Stimulated activated naive CD4-positive, alpha-beta T cell (primary cell): ENCODE data around the gene CNR2.
"Not testable (repeated sequence)": the region's sequence is repeated elsewhere in the genome, so short reads cannot be mapped to it uniquely, and the experiment has no call there.

ENCODE experiments used
- DNase-seq, 6 experiments: peaks; one replicate each; lab custom pipeline; 2025; lab: John Stamatoyannopoulos, UW

CNR2 gene

GRCh38 chr1:23916209-23917131 is 3.3 kb upstream of the CNR2 start:
- DNase-seq, result peak; percentile 25 to 68 (median 36)

- DNase-seq, result no peak
These were observed 2.3 kb upstream of the CNR2 start for GRCh38 chr1:23915466-23915865.

- DNase-seq, result no peak
These were observed 1.8 kb upstream of the CNR2 start for GRCh38 chr1:23914921-23915320.

- no peak for DNase-seq
These were observed 1.2 kb downstream of the CNR2 start for GRCh38 chr1:23911921-23912320.

- DNase-seq, result peak in 2 of 6 experiments; percentile 5 to 6
These were observed 2.5 kb downstream of the CNR2 start for GRCh38 chr1:23910553-23911246.

- no peak for DNase-seq
These were observed 3.0 kb downstream of the CNR2 start for GRCh38 chr1:23910144-23910543.

GRCh38 chr1:23909412-23909811 is 3.8 kb downstream of the CNR2 start:
- DNase-seq, result no peak

- no peak for DNase-seq
These were observed 4.5 kb downstream of the CNR2 start for GRCh38 chr1:23908453-23909341.

- no peak for DNase-seq
These were observed 6.4 kb downstream of the CNR2 start for GRCh38 chr1:23906731-23907130.

GRCh38 chr1:23905461-23906025 is 7.6 kb downstream of the CNR2 start:
- DNase-seq, result no peak

GRCh38 chr1:23904748-23905357 is 8.3 kb downstream of the CNR2 start:
- DNase-seq, result no peak

- DNase-seq, result no peak
These were observed 9.4 kb downstream of the CNR2 start for GRCh38 chr1:23903754-23904153.

GRCh38 chr1:23902321-23903278 is 10.6 kb downstream of the CNR2 start:
- no peak for DNase-seq

GRCh38 chr1:23900017-23900416 is 13.1 kb downstream of the CNR2 start:
- not testable (repeated sequence) for DNase-seq

GRCh38 chr1:23899070-23899469 is 14.1 kb downstream of the CNR2 start:
- no peak for DNase-seq

GRCh38 chr1:23897083-23897482 is 16.1 kb downstream of the CNR2 start:
- DNase-seq, result no peak

GRCh38 chr1:23896491-23896890 is 16.7 kb downstream of the CNR2 start:
- DNase-seq, result peak in 3 of 6 experiments; percentile 29 to 58 (median 37)

- DNase-seq, result no peak
These were observed 17.2 kb downstream of the CNR2 start for GRCh38 chr1:23895993-23896392.

GRCh38 chr1:23895082-23895481 is 18.1 kb downstream of the CNR2 start:
- DNase-seq, result no peak

- no peak for DNase-seq
These were observed 24.1 kb downstream of the CNR2 start for GRCh38 chr1:23889074-23889473.
